Uterus (tissue), 4 donors: ENCODE results near the gene PTF1A. TPM values are rescaled to one million over a fixed set of nuclear protein-coding genes. Genes with fewer than 3 reads are reported as not detected.

Source experiments
- DNase-seq, 2 donors: peaks; one replicate each; pipeline ENCODE4 v3.0.0-alpha.2; 2019 to 2020
- H3K27ac ChIP-seq, 2 donors: fragments of 200-600 bp; sonication (generic); 1 replicate in 1 of 2; 2 replicates in 1 of 2; pipeline ENCODE4 v1.5.1; 2016 to 2018
- H3K27me3 ChIP-seq, 2 donors: fragments of 200-600 bp; sonication (generic); one replicate each; pipeline ENCODE4 v1.5.1; 2018 to 2019; ENCODE audit warnings: control low read depth in 1 of 2
- H3K36me3 ChIP-seq, 2 donors: fragments of 200-600 bp; sonication (generic); one replicate each; pipeline ENCODE4 v1.5.1; 2019; ENCODE audit warnings: control low read depth in 1 of 2
- H3K4me1 ChIP-seq, 2 donors: fragments of 200-600 bp; sonication (generic); one replicate each; pipeline ENCODE4 v1.5.1; 2018 to 2019; ENCODE audit warnings: control low read depth in 1 of 2
- H3K4me3 ChIP-seq, 2 donors: fragments of 200-600 bp; sonication (generic); 1 replicate in 1 of 2; 2 replicates in 1 of 2; pipeline ENCODE4 v1.5.1; 2018 to 2019; ENCODE audit warnings: mild to moderate bottlenecking in 1 of 2
- H3K9me3 ChIP-seq, 2 donors: fragments of 200-600 bp; sonication (generic); one replicate each; pipeline ENCODE4 v1.5.1; 2019; ENCODE audit warnings: control low read depth in 1 of 2
- POLR2A ChIP-seq, 2 donors: fragments of 450-650 bp; IDR thresholded peaks; one replicate each; pipeline ENCODE4 v1.6.1; 2016; ENCODE audit warnings: antibody characterized with exemption in 2 of 2, mild to moderate bottlenecking in 1 of 2, moderate library complexity in 1 of 2
- intact Hi-C: fragments of 100-400 bp; cut with DNase I; formaldehyde crosslinking; loops from one replicate; pipeline ENCODE4 v1.15.1; 2023; ENCODE audit warnings: low total_unique reads
- total RNA-seq, 4 donors: library from RNA; depleted of rRNA in 3 of 4; stranded (reverse); fragments of >200 nt in 3 of 4; gene quantifications; one replicate each; pipeline versions ENCODE4 v1.1.0 to v1.2.4, GENCODE V29; 2014 to 2023
- TF ChIP-seq, protein P1 (sequence below), 4 experiments: fragments of 200-600 bp in 2 of 4; fragments of 450-650 bp in 2 of 4; sonication (generic) in 2 of 4; IDR thresholded peaks; one replicate each; pipeline ENCODE4 v1.5.1; 2016 to 2019; ENCODE audit warnings: antibody characterized with exemption in 4 of 4, mild to moderate bottlenecking in 2 of 4, moderate library complexity in 1 of 4
- donor health status: DM: yes; HTN: yes; CAD: no.

PTF1A gene
- total RNA-seq, 4 donors from 2014 or later, result 0.90 to 114 TPM; not detected in 2

- H3K4me1 ChIP-seq, result peaks cover 0 to 13% of the 10 kb centered on the region in 2 donors
- H3K9me3 ChIP-seq, result no peaks in the 10 kb centered on the region
- H3K27ac ChIP-seq, result no peak overlapping the region
- no peak for DNase-seq
- no peak overlapping the region for H3K4me3 ChIP-seq
- H3K27me3 ChIP-seq, result peaks cover 0 to 17% of the 10 kb centered on the region in 2 donors
- TF ChIP-seq, protein P1, sequence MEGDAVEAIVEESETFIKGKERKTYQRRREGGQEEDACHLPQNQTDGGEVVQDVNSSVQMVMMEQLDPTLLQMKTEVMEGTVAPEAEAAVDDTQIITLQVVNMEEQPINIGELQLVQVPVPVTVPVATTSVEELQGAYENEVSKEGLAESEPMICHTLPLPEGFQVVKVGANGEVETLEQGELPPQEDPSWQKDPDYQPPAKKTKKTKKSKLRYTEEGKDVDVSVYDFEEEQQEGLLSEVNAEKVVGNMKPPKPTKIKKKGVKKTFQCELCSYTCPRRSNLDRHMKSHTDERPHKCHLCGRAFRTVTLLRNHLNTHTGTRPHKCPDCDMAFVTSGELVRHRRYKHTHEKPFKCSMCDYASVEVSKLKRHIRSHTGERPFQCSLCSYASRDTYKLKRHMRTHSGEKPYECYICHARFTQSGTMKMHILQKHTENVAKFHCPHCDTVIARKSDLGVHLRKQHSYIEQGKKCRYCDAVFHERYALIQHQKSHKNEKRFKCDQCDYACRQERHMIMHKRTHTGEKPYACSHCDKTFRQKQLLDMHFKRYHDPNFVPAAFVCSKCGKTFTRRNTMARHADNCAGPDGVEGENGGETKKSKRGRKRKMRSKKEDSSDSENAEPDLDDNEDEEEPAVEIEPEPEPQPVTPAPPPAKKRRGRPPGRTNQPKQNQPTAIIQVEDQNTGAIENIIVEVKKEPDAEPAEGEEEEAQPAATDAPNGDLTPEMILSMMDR (IDR thresholded peaks at IDR 0.05), result no peak
- TF ChIP-seq POLR2A (IDR thresholded peaks at IDR 0.05), result no peak
- no peaks in the 10 kb centered on the region for H3K36me3 ChIP-seq
- intact Hi-C loops, result no loop called here
Observed at GRCh38 chr10:23193435-23194074, 1.4 kb downstream of the PTF1A start.

GRCh38 chr10:23194471-23194965, 2.4 kb downstream of the PTF1A start:
- Histone ChIP-seq H3K4me1 (peaks cover 0 to 13% of the 10 kb centered on the region in 2 donors), H3K27me3 (peaks cover 0 to 22% of the 10 kb centered on the region in 2 donors), H3K36me3 (no peaks in the 10 kb centered on the region), H3K4me3 (no peak overlapping the region), H3K9me3 (no peaks in the 10 kb centered on the region), H3K27ac (no peak overlapping the region)
- intact Hi-C loops, result no loop called here
- no peak for DNase-seq
- TF ChIP-seq POLR2A (IDR thresholded peaks at IDR 0.05), result no peak
- TF ChIP-seq, protein P1 (IDR thresholded peaks at IDR 0.05), result no peak

GRCh38 chr10:23194966-23195845, 3.1 kb downstream of the PTF1A start:
- no peak overlapping the region for H3K4me3 ChIP-seq
- H3K27me3 ChIP-seq, result peaks cover 0 to 23% of the 10 kb centered on the region in 2 donors
- intact Hi-C loops, result no loop called here
- no peak for TF ChIP-seq POLR2A (IDR thresholded peaks at IDR 0.05)
- TF ChIP-seq, protein P1 (IDR thresholded peaks at IDR 0.05), result no peak
- H3K36me3 ChIP-seq, result no peaks in the 10 kb centered on the region
- DNase-seq, result no peak
- peaks cover 0 to 13% of the 10 kb centered on the region in 2 donors for H3K4me1 ChIP-seq
- H3K27ac ChIP-seq, result no peak overlapping the region
- no peaks in the 10 kb centered on the region for H3K9me3 ChIP-seq

GRCh38 chr10:23195846-23196600, 3.9 kb downstream of the PTF1A start:
- H3K4me3 ChIP-seq, result no peak overlapping the region
- peaks cover 0 to 23% of the 10 kb centered on the region in 2 donors for H3K27me3 ChIP-seq
- intact Hi-C loops, result no loop called here
- no peak for DNase-seq
- no peaks in the 10 kb centered on the region for H3K9me3 ChIP-seq
- no peaks in the 10 kb centered on the region for H3K36me3 ChIP-seq
- no peak overlapping the region for H3K27ac ChIP-seq
- TF ChIP-seq, protein P1 (IDR thresholded peaks at IDR 0.05), result no peak
- no peak for TF ChIP-seq POLR2A (IDR thresholded peaks at IDR 0.05)
- peaks cover 0 to 13% of the 10 kb centered on the region in 2 donors for H3K4me1 ChIP-seq
